BJ (cell line): ENCODE results near the gene CCL24. TPM values are rescaled to one million over a fixed set of nuclear protein-coding genes. Genes with fewer than 3 reads are reported as not detected.
A peak's percentile ranks its signal among the peaks of the same experiment; 100 is the strongest.
"Not testable (repeated sequence)": the region's sequence is repeated elsewhere in the genome, so short reads cannot be mapped to it uniquely, and the experiment has no call there.

Experiments used
- CTCF ChIA-PET: fragments of 350-600 bp; formaldehyde crosslinking; extraction: SDS; loops from one replicate; lab custom pipeline; 2021; ENCODE audit warnings: antibody characterized with exemption, inconsistent platforms; lab: Yijun Ruan, JAX
- POLR2A ChIA-PET: fragments of 300-600 bp; sonication (Branson Sonifier 250); formaldehyde crosslinking; extraction: SDS; loops from one replicate; lab custom pipeline; 2021; ENCODE audit warnings: antibody characterized with exemption; lab: Charles Lee
- DNase-seq: peaks from one replicate; pipeline ENCODE4 v3.0.0-alpha.2; 2011; ENCODE audit warnings: low read depth
- H3K27me3 ChIP-seq: 2 replicates; pipeline ENCODE4 v1.6.0; 2011; ENCODE audit warnings: low read length; ENCODE audit not compliant: control insufficient read depth, insufficient read depth
- H3K36me3 ChIP-seq: 2 replicates; pipeline ENCODE4 v1.5.1; 2011; ENCODE audit warnings: low read length; ENCODE audit not compliant: control insufficient read depth, insufficient read depth
- H3K4me3 ChIP-seq: 2 replicates; pipeline ENCODE4 v1.5.1; 2011; ENCODE audit warnings: low read depth, mild to moderate bottlenecking, control low read depth, low read length
- polyA plus RNA-seq: library from polyadenylated mRNA; depleted of rRNA; stranded (reverse); fragments of >200 nt; gene quantifications from 2 replicates; pipeline ENCODE4 v1.2.3, GENCODE V29; 2011
- TF ChIP-seq, protein P1 (sequence below): IDR thresholded peaks from 2 replicates; pipeline ENCODE4 v1.5.1; 2011; ENCODE audit warnings: low read depth, mild to moderate bottlenecking, control low read depth, inconsistent platforms, low read length, moderate library complexity; ENCODE audit not compliant: insufficient read depth

Gene CCL24
- polyA plus RNA-seq, 1 experiment: not detected

DNA sequence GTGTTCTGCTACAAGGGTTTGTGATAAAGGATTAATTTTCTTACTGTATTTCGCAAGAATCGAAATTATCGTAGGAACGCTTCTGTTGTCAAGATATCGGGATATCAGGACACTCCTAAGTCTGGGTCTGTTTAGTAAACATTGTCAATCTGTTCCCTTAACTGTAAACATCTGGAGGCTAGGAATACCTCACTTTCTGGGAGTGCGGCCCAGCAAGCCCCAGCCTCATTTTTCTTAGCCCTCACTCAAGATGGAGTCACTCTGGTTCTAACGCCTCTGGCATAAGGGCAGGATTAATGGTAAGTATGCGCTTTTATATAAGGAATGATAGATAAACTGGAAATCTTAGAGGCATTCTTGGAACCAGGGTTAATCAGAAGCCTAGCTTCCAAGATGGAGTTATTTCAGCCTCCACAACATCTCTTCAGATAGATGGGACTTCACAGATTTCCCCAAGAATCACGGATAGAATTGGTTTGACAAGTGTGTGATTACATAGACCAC is 30.1 kb upstream of the CCL24 start:
- H3K27me3 ChIP-seq: peaks cover 3% of the 10 kb centered on the region; the same call in 1 of the 2 replicates
- no peak for DNase-seq
- H3K4me3 ChIP-seq: no peak overlapping the region
- TF ChIP-seq, protein P1, sequence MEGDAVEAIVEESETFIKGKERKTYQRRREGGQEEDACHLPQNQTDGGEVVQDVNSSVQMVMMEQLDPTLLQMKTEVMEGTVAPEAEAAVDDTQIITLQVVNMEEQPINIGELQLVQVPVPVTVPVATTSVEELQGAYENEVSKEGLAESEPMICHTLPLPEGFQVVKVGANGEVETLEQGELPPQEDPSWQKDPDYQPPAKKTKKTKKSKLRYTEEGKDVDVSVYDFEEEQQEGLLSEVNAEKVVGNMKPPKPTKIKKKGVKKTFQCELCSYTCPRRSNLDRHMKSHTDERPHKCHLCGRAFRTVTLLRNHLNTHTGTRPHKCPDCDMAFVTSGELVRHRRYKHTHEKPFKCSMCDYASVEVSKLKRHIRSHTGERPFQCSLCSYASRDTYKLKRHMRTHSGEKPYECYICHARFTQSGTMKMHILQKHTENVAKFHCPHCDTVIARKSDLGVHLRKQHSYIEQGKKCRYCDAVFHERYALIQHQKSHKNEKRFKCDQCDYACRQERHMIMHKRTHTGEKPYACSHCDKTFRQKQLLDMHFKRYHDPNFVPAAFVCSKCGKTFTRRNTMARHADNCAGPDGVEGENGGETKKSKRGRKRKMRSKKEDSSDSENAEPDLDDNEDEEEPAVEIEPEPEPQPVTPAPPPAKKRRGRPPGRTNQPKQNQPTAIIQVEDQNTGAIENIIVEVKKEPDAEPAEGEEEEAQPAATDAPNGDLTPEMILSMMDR: no peak
- H3K36me3 ChIP-seq: no peaks in the 10 kb centered on the region
- ChIA-PET CTCF (interaction anchor here (1.8 kb wide), 1 partner anchor 176 kb away, joined by 4 read pairs; no protein-coding TSS in a partner anchor), POLR2A (no interaction called here)

DNA sequence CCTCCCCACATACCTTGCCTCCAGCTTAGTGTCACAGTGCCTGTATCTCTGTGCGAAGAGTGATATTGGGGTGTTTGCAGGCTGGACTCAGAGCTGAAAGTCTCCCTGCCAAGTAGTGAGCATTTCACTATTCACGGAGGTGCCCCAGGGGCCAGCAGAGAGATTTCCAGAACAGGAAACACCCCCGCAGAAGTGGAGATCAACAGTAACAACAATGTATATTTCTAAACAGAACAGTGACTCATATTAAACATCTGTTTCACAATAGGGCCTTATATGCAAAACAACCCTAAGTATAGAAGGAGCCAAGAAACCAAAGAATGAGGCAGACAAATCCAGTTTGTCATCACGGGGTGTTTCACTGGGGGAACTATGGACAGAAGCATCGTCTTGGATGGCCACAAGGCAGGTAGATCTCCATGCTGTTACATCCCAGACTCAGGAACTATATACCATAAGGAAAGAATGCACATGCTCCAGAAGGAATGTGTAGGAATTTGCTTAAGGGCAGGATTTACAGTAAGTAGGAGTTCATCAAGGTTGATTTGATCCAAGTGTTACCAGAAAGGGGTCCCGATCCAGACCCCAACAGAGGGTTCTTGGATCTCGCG is 29.3 kb upstream of the CCL24 start:
- H3K36me3 ChIP-seq: no peaks in the 10 kb centered on the region
- peak; percentile 75 for DNase-seq
- ChIA-PET CTCF (no interaction called here), POLR2A (no interaction called here)
- no peak overlapping the region for H3K4me3 ChIP-seq
- TF ChIP-seq, protein P1: no peak
- H3K27me3 ChIP-seq: peaks cover 3% of the 10 kb centered on the region; the same call in 1 of the 2 replicates

DNA sequence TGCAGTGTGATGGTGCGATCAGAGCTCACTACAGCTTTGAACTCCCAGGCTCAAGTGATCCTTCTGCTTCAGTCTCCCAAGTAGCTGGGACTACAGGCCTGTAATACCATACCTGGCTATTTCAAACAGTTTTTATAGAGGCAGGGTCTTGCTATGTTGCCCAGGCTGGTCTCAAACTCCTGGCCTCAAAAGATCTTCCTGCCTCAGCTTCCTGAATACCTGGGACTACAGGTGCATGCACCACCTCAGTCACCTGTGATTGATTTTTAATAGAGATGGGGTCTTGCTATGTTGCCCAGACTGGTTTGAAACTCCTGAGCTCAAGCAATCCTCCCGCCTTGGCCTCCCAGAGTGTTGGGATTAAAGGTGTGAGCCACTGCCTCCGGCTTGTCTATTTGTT is 26.4 kb upstream of the CCL24 start:
- Histone ChIP-seq H3K27me3 (no peaks in the 10 kb centered on the region), H3K36me3 (no peaks in the 10 kb centered on the region), H3K4me3 (no peak overlapping the region)
- CTCF ChIA-PET: no interaction called here
- TF ChIP-seq, protein P1: no peak
- POLR2A ChIA-PET: no interaction called here
- no peak for DNase-seq

DNA sequence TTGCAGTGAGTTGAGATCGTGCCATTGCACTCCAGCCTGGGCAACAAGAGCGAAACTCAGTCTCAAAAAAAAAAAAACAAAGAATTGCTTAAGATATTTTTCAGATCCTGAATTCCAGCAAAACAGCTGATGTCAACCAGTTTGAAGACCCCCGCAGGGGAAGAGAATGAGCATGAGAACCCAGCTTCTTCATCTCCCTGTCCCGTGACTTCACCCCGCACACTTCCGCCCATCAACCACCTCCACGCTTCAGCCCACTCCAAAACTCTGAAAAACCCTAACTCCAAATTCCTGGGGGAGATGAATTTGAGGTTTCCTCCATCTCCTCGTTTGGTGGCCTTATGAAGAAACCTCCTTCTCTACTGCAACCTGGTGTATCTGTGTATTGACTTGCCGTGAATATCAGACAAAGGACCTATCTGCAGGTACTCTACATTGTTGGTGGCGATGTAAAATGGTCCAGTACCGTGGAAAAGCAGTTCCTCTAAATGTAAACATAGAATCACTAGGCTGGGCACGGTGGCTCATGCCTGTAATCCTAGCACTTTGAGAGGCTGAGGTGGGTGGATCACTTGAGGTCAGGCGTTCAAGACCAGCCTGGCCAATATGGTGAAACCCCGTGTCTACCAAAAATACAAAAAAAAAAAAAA is 24.8 kb upstream of the CCL24 start:
- ChIA-PET POLR2A (interaction anchor here (0.6 kb wide), 1 partner anchor 489 kb away, joined by 9 read pairs; no protein-coding TSS in a partner anchor), CTCF (interaction anchor here (0.6 kb wide), 1 partner anchor 32 kb away, joined by 4 read pairs; no protein-coding TSS in a partner anchor)
- H3K4me3 ChIP-seq, H3K36me3 ChIP-seq, H3K27me3 ChIP-seq, DNase-seq: not testable (repeated sequence)

DNA sequence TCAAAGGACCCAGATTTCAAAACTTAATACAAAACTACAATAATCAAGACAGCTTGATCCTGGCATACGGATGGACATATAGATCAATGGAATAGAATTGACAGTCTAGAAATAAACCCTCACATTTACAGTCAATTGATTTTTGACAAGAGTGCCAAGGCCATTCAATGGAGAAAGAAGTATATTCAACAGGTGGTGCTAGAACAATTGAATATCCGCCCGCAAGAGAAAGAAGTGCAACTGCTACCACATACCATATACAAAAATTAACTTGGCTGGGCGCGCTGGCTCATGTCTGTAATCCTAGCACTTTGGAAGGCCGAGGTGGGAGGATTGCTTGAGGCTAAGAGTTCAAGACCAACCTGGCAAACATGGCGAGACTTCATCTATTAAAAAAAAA is 23.2 kb upstream of the CCL24 start:
- no peak for DNase-seq
- ChIA-PET POLR2A (no interaction called here), CTCF (interaction anchor here (0.6 kb wide), 1 partner anchor 165 kb away, joined by 9 read pairs; no protein-coding TSS in a partner anchor)
- TF ChIP-seq, protein P1: no peak
- no peak overlapping the region for H3K4me3 ChIP-seq
- H3K36me3 ChIP-seq: no peaks in the 10 kb centered on the region
- H3K27me3 ChIP-seq: no peaks in the 10 kb centered on the region; the same call in 1 of the 2 replicates
